ENCODE measurements around the gene ALB.
A peak's percentile ranks its signal among the peaks of the same experiment; 100 is the strongest.

ALB gene

GRCh38 chr4:73409012-73409862, 5.2 kb downstream of the ALB start:
- DNase-seq, result no peak

- no peak for DNase-seq
Measured at GRCh38 chr4:73409978-73410548, 6.0 kb downstream of the ALB start.

GRCh38 chr4:73410916-73411730, 7.0 kb downstream of the ALB start:
- no peak for DNase-seq

- DNase-seq, result no peak
Measured at GRCh38 chr4:73411731-73412414, 7.8 kb downstream of the ALB start.

GRCh38 chr4:73413294-73413755, 9.2 kb downstream of the ALB start:
- DNase-seq, result no peak

GRCh38 chr4:73414936-73415271, 10.8 kb downstream of the ALB start:
- no peak for DNase-seq

GRCh38 chr4:73415807-73416238, 11.7 kb downstream of the ALB start:
- no peak for DNase-seq

- DNase-seq, result no peak
Measured at GRCh38 chr4:73416423-73417087, 12.5 kb downstream of the ALB start.

GRCh38 chr4:73417342-73417741, 13.3 kb downstream of the ALB start:
- DNase-seq, result no peak

GRCh38 chr4:73417973-73418372, 13.9 kb downstream of the ALB start:
- DNase-seq, result peak; percentile 10

GRCh38 chr4:73418677-73419076, 14.6 kb downstream of the ALB start:
- no peak for DNase-seq

GRCh38 chr4:73419106-73420038, 15.3 kb downstream of the ALB start:
- DNase-seq, result no peak

- DNase-seq, result no peak
Measured at GRCh38 chr4:73420615-73421014, 16.5 kb downstream of the ALB start.

- no peak for DNase-seq
Measured at GRCh38 chr4:73421708-73422457, 17.8 kb downstream of the ALB start.

GRCh38 chr4:73422458-73422752, 18.3 kb downstream of the ALB start:
- DNase-seq, result no peak

GRCh38 chr4:73423184-73423583, 19.1 kb downstream of the ALB start:
- DNase-seq, result no peak

GRCh38 chr4:73426666-73427065, 22.6 kb downstream of the ALB start:
- no peak for DNase-seq

- no peak for DNase-seq
Measured at GRCh38 chr4:73429118-73429517, 25.0 kb downstream of the ALB start.

- no peak for DNase-seq
Measured at GRCh38 chr4:73429826-73430587, 25.9 kb downstream of the ALB start.

GRCh38 chr4:73431813-73432168, 27.7 kb downstream of the ALB start:
- DNase-seq, result no peak

Measured in hematopoietic multipotent progenitor cell treated with erythropoietin and hydrocortisone succinate and interleukin-3 and kit ligand, for 8 days (in vitro differentiated cells).